WTC11 (cell line): ENCODE data around the gene BEGAIN. TPM values are rescaled to one million over a fixed set of nuclear protein-coding genes. Genes with fewer than 3 reads are reported as not detected.
A peak's percentile ranks its signal among the peaks of the same experiment; 100 is the strongest.

ENCODE experiments used
- ATAC-seq: fragments of 200-7000 bp; cut with Tn5 transposase; 2 replicates; pipeline ENCODE4 v1.10.0; 2021; ENCODE audit warnings: mild to moderate bottlenecking, moderate library complexity
- CTCF ChIA-PET: fragments of 300-600 bp; sonication (Branson Sonifier 250); formaldehyde crosslinking; loops from one replicate; lab custom pipeline; 2021; ENCODE audit warnings: antibody characterized with exemption; lab: Charles Lee
- POLR2A ChIA-PET: fragments of 350-600 bp; sonication (Branson Sonifier 250); formaldehyde crosslinking; loops from one replicate; lab custom pipeline; 2021; ENCODE audit warnings: antibody characterized with exemption; lab: Charles Lee
- DNase-seq: peaks from one replicate; pipeline ENCODE4 v3.0.0; 2021; ENCODE audit warnings: low spot score
- H3K27ac Mint-ChIP-seq: 2 replicates; pipeline ENCODE4 v1.8.0; 2021; ENCODE audit warnings: mixed read lengths
- H3K27me3 Mint-ChIP-seq: 2 replicates; pipeline ENCODE4 v1.8.0; 2021; ENCODE audit warnings: low read depth, mild to moderate bottlenecking, moderate library complexity, mixed read lengths
- H3K36me3 Mint-ChIP-seq: 2 replicates; pipeline ENCODE4 v1.8.0; 2021; ENCODE audit warnings: mixed read lengths
- H3K4me1 Mint-ChIP-seq: 2 replicates; pipeline ENCODE4 v1.8.0; 2022; ENCODE audit warnings: mixed read lengths
- H3K4me3 Mint-ChIP-seq: 2 replicates; pipeline ENCODE4 v1.8.0; 2021; ENCODE audit warnings: mild to moderate bottlenecking, moderate library complexity, mixed read lengths
- H3K9me3 Mint-ChIP-seq: 2 replicates; pipeline ENCODE4 v1.8.0; 2021; ENCODE audit warnings: mixed read lengths
- IRF2 ChIP-seq: sonication (generic); formaldehyde crosslinking; IDR thresholded peaks from 2 replicates; pipeline ENCODE4 v1.8.0; 2022; ENCODE audit warnings: low read depth, missing genetic modification reagents, borderline replicate concordance
- JAZF1 ChIP-seq: fragments of 250-450 bp; sonication (Bioruptor Pico); IDR thresholded peaks from 2 replicates; pipeline ENCODE4 v1.9.0; 2021; ENCODE audit warnings: moderate library complexity, mild to moderate bottlenecking, inconsistent platforms
- MLX ChIP-seq: sonication (generic); formaldehyde crosslinking; IDR thresholded peaks from 2 replicates; pipeline ENCODE4 v1.8.1; 2023; ENCODE audit warnings: mild to moderate bottlenecking, missing genetic modification reagents, moderate library complexity
- NR1H2 ChIP-seq: sonication (generic); formaldehyde crosslinking; IDR thresholded peaks from 2 replicates; pipeline ENCODE4 v1.9.0; 2021; ENCODE audit warnings: mild to moderate bottlenecking, moderate library complexity, missing genetic modification reagents
- RELA ChIP-seq: sonication (generic); formaldehyde crosslinking; IDR thresholded peaks from 2 replicates; pipeline ENCODE4 v1.8.1; 2022; ENCODE audit warnings: missing genetic modification reagents, mild to moderate bottlenecking, borderline replicate concordance
- SP1 ChIP-seq: sonication (generic); formaldehyde crosslinking; conservative IDR thresholded peaks from 2 replicates; pipeline ENCODE4 v1.8.1; 2022; ENCODE audit warnings: missing genetic modification reagents
- ZBTB43 ChIP-seq: sonication (generic); formaldehyde crosslinking; IDR thresholded peaks from 2 replicates; pipeline ENCODE4 v1.8.1; 2023; ENCODE audit warnings: mild to moderate bottlenecking, missing genetic modification reagents
- ZNF317 ChIP-seq: sonication (generic); formaldehyde crosslinking; IDR thresholded peaks from 2 replicates; pipeline ENCODE4 v1.8.1; 2023; ENCODE audit warnings: low read depth, mild to moderate bottlenecking, moderate library complexity, missing genetic modification reagents, borderline replicate concordance
- total RNA-seq: library from RNA; stranded (reverse); gene quantifications from 3 replicates; pipeline ENCODE4 v1.2.3, GENCODE V29; 2021
- TF ChIP-seq, protein P1 (sequence below): sonication (generic); formaldehyde crosslinking; IDR thresholded peaks from 2 replicates; pipeline ENCODE4 v1.8.0; 2022; ENCODE audit warnings: mild to moderate bottlenecking, missing genetic modification reagents
- TF ChIP-seq, protein P2 (sequence below): sonication (generic); formaldehyde crosslinking; IDR thresholded peaks from 2 replicates; pipeline ENCODE4 v1.8.0; 2022; ENCODE audit warnings: mild to moderate bottlenecking, missing genetic modification reagents
- TF ChIP-seq, protein P3 (sequence below): sonication (generic); formaldehyde crosslinking; IDR thresholded peaks from 2 replicates; pipeline ENCODE4 v1.8.0; 2023; ENCODE audit warnings: mild to moderate bottlenecking, missing genetic modification reagents
- TF ChIP-seq, protein P4 (sequence below): fragments of 250-450 bp; sonication (Bioruptor Pico); conservative IDR thresholded peaks from 2 replicates; pipeline ENCODE4 v1.9.0; 2021; ENCODE audit warnings: mild to moderate bottlenecking
- TF ChIP-seq, protein P5 (sequence below): sonication (generic); formaldehyde crosslinking; IDR thresholded peaks from 2 replicates; pipeline ENCODE4 v1.8.1; 2023; ENCODE audit warnings: mild to moderate bottlenecking, missing genetic modification reagents, borderline replicate concordance

Gene BEGAIN
- total RNA-seq, 1 experiment from 2014 or later = 1.3 TPM

GRCh38 chr14:100583245-100583644 lies 4.0 kb downstream of the BEGAIN start:
- Mint-ChIP-seq H3K4me3 (no peak overlapping the region), H3K27ac (no peak overlapping the region), H3K4me1 (no peaks in the 10 kb centered on the region; the same call in 1 of the 2 replicates), H3K27me3 (peaks cover 35% of the 10 kb centered on the region), H3K9me3 (no peaks in the 10 kb centered on the region), H3K36me3 (no peaks in the 10 kb centered on the region)
- ChIA-PET CTCF (interaction anchor here (0.8 kb wide), 1 partner anchor 62 kb away, joined by 3 read pairs; no protein-coding TSS in a partner anchor), POLR2A (no interaction called here)
- ATAC-seq = no peak
- TF ChIP-seq MLX (CRISPR knock-in tag) = no peak
- TF ChIP-seq, protein P1, sequence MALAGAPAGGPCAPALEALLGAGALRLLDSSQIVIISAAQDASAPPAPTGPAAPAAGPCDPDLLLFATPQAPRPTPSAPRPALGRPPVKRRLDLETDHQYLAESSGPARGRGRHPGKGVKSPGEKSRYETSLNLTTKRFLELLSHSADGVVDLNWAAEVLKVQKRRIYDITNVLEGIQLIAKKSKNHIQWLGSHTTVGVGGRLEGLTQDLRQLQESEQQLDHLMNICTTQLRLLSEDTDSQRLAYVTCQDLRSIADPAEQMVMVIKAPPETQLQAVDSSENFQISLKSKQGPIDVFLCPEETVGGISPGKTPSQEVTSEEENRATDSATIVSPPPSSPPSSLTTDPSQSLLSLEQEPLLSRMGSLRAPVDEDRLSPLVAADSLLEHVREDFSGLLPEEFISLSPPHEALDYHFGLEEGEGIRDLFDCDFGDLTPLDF = no peak
- no peak for TF ChIP-seq SP1 (CRISPR knock-in tag)
- TF ChIP-seq ZBTB43 (CRISPR knock-in tag) = no peak
- TF ChIP-seq, protein P2, sequence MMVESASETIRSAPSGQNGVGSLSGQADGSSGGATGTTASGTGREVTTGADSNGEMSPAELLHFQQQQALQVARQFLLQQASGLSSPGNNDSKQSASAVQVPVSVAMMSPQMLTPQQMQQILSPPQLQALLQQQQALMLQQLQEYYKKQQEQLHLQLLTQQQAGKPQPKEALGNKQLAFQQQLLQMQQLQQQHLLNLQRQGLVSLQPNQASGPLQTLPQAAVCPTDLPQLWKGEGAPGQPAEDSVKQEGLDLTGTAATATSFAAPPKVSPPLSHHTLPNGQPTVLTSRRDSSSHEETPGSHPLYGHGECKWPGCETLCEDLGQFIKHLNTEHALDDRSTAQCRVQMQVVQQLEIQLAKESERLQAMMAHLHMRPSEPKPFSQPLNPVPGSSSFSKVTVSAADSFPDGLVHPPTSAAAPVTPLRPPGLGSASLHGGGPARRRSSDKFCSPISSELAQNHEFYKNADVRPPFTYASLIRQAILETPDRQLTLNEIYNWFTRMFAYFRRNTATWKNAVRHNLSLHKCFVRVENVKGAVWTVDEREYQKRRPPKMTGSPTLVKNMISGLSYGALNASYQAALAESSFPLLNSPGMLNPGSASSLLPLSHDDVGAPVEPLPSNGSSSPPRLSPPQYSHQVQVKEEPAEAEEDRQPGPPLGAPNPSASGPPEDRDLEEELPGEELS (CRISPR knock-in tag) = no peak
- no peak for TF ChIP-seq NR1H2
- TF ChIP-seq, protein P3, sequence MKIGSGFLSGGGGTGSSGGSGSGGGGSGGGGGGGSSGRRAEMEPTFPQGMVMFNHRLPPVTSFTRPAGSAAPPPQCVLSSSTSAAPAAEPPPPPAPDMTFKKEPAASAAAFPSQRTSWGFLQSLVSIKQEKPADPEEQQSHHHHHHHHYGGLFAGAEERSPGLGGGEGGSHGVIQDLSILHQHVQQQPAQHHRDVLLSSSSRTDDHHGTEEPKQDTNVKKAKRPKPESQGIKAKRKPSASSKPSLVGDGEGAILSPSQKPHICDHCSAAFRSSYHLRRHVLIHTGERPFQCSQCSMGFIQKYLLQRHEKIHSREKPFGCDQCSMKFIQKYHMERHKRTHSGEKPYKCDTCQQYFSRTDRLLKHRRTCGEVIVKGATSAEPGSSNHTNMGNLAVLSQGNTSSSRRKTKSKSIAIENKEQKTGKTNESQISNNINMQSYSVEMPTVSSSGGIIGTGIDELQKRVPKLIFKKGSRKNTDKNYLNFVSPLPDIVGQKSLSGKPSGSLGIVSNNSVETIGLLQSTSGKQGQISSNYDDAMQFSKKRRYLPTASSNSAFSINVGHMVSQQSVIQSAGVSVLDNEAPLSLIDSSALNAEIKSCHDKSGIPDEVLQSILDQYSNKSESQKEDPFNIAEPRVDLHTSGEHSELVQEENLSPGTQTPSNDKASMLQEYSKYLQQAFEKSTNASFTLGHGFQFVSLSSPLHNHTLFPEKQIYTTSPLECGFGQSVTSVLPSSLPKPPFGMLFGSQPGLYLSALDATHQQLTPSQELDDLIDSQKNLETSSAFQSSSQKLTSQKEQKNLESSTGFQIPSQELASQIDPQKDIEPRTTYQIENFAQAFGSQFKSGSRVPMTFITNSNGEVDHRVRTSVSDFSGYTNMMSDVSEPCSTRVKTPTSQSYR (CRISPR knock-in tag) = no peak
- no peak for DNase-seq

GRCh38 chr14:100582496-100583165 lies 4.6 kb downstream of the BEGAIN start:
- Mint-ChIP-seq H3K9me3 (no peaks in the 10 kb centered on the region), H3K27me3 (peaks cover 29% of the 10 kb centered on the region), H3K4me1 (no peaks in the 10 kb centered on the region; the same call in 1 of the 2 replicates), H3K36me3 (no peaks in the 10 kb centered on the region), H3K27ac (no peak overlapping the region), H3K4me3 (no peak overlapping the region)
- ChIA-PET POLR2A (no interaction called here), CTCF (interaction anchor here (0.8 to 1.3 kb wide), 2 partner anchors 42 to 63 kb away, joined by 3 read pairs; no protein-coding TSS in a partner anchor)
- DNase-seq = peak; percentile 3
- no peak for ATAC-seq
- TF ChIP-seq RELA (no peak), ZNF317 (CRISPR knock-in tag) (no peak), JAZF1 (CRISPR knock-in tag) (no peak)

DNA sequence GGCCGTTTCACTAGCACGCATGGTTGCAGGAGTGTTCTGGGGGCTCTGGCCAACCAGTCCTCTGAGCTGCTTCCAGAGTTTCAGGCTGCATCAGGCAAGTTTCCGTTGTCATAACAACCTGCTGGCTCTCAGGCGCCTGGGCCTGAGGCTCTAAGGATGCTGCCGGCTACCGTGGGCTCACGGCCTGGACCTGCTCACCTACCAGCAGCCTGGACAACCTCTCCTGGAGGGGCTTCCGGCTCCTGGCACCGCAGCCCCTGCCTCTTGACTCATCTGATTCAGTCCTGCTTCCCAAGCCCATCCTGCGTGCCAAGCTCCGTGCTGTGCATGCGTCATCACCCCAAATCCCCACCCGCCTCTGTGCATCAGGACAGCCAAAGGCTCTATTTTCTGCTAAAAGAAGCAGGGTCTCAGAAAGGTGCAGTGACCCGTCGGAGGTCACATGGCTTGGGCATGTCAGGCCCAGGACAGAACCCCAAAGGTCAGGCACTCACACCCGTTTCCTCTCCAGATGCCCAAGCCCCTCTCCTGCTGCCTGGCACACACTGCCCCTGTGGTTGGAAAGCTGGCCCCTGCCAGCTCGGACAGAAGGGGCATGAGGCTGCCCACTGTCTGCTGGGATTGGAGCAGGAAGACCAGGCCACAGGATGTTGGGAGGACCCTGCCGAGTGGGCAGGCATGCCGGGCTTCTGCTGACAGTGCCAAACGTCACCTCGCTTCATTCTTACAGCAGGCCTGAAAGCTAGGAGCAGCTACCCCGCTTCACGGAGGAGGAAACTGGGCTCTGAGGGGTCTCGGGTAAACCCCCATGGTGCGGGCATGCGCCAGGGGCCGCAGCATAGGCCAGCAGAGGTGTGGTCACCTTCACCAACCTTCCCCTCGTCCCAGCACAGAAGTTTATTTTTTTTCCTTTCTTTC lies 5.7 kb downstream of the BEGAIN start:
- POLR2A ChIA-PET = no interaction called here
- no peaks in the 10 kb centered on the region; the same call in 1 of the 2 replicates for H3K4me1 Mint-ChIP-seq
- no peak overlapping the region for H3K4me3 Mint-ChIP-seq
- CTCF ChIA-PET = interaction anchor here (1.3 kb wide), 1 partner anchor 41 kb away, joined by 3 read pairs; no protein-coding TSS in a partner anchor
- no peak for ATAC-seq
- DNase-seq = peak; percentile 7
- no peaks in the 10 kb centered on the region for H3K9me3 Mint-ChIP-seq
- no peaks in the 10 kb centered on the region for H3K36me3 Mint-ChIP-seq
- H3K27ac Mint-ChIP-seq = no peak overlapping the region
- H3K27me3 Mint-ChIP-seq = peaks cover 26% of the 10 kb centered on the region
- TF ChIP-seq, protein P4, sequence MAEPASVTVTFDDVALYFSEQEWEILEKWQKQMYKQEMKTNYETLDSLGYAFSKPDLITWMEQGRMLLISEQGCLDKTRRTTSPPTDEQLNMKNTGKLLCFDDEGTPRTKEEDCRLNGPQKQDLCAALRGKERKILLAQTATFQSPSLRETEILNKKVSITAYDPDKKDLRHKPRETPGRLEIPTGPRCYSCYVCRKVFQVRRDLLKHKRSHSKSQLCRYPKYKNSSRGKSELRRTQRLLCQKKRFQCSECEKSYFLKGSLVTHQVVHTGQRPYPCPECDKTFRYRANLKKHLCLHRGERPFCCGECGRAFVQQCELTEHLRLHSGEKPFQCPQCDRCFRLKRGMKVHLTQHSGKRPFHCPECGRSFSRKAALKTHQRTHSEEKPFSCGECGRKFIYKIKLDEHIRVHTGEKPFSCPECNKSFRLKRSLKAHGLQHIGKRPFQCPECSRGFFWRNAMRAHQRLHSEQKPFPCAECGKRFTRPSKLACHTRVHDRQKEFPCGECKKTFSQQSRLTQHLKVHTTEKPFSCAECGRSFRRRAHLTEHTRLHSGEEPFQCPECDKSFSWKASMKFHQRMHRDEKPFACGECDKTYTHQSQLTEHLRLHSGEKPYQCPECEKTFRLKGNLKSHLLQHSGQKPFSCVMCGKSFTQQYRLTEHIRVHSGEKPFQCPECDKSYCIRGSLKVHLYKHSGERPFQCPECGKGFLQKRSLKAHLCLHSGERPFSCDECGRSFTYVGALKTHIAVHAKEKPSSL = no peak
- TF ChIP-seq IRF2 (no peak), SP1 (CRISPR knock-in tag) (no peak)
- TF ChIP-seq, protein P5, sequence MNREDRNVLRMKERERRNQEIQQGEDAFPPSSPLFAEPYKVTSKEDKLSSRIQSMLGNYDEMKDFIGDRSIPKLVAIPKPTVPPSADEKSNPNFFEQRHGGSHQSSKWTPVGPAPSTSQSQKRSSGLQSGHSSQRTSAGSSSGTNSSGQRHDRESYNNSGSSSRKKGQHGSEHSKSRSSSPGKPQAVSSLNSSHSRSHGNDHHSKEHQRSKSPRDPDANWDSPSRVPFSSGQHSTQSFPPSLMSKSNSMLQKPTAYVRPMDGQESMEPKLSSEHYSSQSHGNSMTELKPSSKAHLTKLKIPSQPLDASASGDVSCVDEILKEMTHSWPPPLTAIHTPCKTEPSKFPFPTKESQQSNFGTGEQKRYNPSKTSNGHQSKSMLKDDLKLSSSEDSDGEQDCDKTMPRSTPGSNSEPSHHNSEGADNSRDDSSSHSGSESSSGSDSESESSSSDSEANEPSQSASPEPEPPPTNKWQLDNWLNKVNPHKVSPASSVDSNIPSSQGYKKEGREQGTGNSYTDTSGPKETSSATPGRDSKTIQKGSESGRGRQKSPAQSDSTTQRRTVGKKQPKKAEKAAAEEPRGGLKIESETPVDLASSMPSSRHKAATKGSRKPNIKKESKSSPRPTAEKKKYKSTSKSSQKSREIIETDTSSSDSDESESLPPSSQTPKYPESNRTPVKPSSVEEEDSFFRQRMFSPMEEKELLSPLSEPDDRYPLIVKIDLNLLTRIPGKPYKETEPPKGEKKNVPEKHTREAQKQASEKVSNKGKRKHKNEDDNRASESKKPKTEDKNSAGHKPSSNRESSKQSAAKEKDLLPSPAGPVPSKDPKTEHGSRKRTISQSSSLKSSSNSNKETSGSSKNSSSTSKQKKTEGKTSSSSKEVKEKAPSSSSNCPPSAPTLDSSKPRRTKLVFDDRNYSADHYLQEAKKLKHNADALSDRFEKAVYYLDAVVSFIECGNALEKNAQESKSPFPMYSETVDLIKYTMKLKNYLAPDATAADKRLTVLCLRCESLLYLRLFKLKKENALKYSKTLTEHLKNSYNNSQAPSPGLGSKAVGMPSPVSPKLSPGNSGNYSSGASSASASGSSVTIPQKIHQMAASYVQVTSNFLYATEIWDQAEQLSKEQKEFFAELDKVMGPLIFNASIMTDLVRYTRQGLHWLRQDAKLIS (CRISPR knock-in tag) = no peak
